GM18951 (cell line): Measurements from ENCODE around the gene BHLHE23.

ENCODE experiments used
- POLR2A ChIP-seq: IDR thresholded peaks from 4 replicates; pipeline ENCODE4 v1.6.1; 2011; ENCODE audit warnings: mild to moderate bottlenecking; ENCODE audit not compliant: insufficient read length, insufficient read depth; ENCODE audit errors: extremely low read depth
- in situ Hi-C: fragments of 300-500 bp; cut with MboI; formaldehyde crosslinking; loops from one replicate; pipeline ENCODE4 v1.12.0; 2022; ENCODE audit warnings: low sequenced_read_pairs, mixed read lengths, inconsistent platforms; ENCODE audit not compliant: unreplicated experiment

BHLHE23 gene

DNA sequence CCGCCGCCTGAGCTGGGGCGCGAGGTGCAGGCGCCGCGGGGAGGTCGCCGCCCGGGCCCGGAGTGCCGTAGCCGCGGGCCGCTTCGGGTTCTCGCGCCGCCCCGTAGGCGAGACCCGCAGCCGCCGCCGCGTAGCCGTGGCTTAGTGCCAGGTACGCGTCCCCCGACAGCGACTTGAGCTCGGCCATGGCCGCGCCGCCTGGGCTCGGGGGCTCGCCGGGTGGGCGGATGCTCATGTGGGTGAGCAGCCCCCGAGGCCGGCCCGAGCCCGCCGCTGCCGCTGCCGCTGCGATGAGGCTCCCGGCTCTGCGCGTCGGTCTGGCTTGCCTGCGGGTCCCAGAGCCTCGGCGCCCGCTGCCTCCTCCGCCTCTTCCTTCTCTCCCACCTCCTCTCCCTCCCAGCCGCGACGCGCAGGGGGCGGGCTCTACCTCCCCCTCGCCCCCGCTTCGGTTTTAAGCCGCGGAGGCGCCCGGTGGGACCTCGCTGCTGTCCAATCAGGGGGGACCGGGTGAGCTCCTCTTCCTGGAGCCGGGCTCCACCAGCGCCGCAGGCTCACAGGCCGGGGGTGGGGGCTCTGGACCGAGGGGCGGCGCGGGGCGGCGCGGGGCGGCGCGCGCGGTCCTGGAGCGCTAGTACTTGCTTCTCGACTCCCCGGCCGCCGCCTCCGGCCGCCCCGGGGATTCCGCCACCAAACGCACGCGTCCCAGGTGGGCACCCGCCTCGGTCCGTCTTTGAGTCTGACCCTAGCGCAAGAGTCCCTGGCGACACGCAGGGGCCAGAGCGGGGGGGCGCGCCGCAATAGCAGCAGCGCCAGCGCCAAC, at the start of gene BHLHE23:
Gene BHLHE23, minus strand, starts transcription at position 425 of the 820 bp plus-strand sequence. Its CDS starts 190 bp downstream, at position 235.
- in situ Hi-C loops = no loop called here
- TF ChIP-seq POLR2A = no peak

DNA sequence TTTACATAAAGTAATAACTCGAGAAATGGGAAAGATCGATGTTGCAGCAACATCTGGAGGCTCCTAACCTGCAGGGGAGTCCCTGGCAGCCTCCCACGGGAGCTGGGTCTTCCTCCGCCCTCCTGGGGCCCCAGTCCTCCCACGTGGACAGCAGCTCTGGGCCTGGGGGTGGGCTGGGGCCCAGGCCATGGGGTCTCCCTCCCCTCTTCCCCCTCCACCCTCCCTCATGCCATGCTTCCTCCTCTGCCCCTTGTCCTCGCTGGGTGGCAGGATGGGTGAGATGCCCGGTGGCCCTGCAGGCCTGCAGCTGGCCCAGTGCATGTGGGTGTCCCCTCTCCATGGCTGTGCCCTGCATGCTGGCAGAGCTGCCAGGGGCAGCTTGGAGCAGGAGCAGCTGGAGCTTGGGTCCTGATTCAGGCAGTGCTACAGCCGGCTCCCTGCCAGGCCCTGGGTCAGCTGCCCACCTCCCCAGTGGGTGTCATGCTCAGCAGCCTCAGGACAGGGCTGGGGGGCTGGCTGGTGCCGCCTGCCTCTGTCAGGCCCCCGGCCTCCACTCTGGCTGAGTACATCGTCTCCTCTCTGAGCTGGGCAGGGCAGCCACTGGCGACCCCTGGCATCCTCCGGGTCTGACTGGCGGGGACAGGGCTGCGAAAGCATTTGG, 48.9 kb upstream of the BHLHE23 start:
- no peak for TF ChIP-seq POLR2A
- in situ Hi-C loops = no loop called here

- TF ChIP-seq POLR2A = no peak
- in situ Hi-C loops = no loop called here
These were observed 48.0 kb upstream of the BHLHE23 start for GRCh38 chr20:63054681-63055240.

DNA sequence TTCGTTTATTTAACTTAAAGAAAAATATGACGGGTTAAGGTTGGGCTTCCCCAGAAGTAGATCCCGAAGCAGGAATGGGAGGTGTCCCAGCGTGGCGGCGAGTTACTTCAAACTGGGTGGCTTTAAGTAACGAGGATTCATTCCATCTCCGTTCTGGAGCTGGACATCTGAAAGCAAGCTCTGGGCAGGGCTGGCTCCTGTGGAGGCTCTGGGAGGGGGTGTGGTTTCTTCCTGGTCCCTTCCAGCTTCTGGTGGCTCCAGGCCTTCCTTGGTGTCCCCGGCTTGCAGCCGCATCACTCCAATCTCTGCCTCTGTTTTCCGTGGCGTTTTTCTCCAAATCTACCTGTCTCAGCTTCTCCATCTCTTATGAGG, 47.3 kb upstream of the BHLHE23 start:
- TF ChIP-seq POLR2A = no peak
- in situ Hi-C loops = no loop called here

- in situ Hi-C loops = no loop called here
These were observed 46.8 kb upstream of the BHLHE23 start for GRCh38 chr20:63053432-63054102.

GRCh38 chr20:63052571-63053431, 46.0 kb upstream of the BHLHE23 start:
- no peak for TF ChIP-seq POLR2A

More at GRCh38 chr20:63053432-63054102, 46.8 kb upstream of the BHLHE23 start:
- no peak for TF ChIP-seq POLR2A

DNA sequence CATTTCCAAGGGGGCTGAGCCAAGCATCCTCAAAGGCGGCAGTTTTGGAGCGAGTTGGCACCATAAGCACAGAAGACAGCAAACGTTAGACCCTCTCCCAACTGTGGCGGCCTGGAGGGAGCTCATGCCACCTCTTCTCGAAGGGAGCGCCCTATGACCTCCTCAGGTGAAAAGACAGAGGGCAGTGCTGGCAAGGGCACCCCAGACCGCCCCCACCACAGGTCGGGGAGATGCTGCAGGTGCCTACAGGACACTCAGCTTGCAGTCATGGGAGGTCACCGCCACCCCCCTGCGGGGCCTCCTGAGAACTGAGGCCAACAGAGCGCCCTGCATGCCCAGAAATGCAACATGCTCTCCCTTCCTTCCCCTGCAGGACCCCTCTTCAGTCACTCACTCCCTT, 45.1 kb upstream of the BHLHE23 start:
- no peak for TF ChIP-seq POLR2A
- in situ Hi-C loops = no loop called here

More at GRCh38 chr20:63052571-63053431, 46.0 kb upstream of the BHLHE23 start:
- in situ Hi-C loops = no loop called here

- in situ Hi-C loops = no loop called here
- no peak for TF ChIP-seq POLR2A
These were observed 44.6 kb upstream of the BHLHE23 start for GRCh38 chr20:63051186-63051860.

DNA sequence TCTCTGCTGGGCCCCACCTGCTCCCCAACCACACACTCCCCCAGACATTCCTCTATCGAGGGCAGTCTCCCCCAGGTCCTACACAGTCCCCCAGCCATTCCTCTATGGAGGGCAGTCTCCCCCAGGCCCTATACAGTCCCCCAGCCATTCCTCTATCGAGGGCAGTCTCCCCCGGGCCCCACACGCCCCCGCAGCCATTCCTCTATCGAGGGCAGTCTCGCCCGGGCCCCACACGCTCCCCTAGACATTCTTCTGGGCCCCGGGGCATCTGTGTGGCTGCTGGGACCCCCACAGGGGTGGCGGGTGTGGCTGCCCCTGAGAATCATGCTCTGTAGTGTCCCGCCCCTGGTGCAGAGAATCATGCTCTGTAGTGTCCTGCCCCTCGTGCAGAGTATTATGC, 43.6 kb upstream of the BHLHE23 start:
- in situ Hi-C loops = no loop called here

GRCh38 chr20:63049561-63050221, 42.9 kb upstream of the BHLHE23 start:
- TF ChIP-seq POLR2A = no peak
- in situ Hi-C loops = no loop called here

More for the DNA sequence above, 43.6 kb upstream of the BHLHE23 start:
- no peak for TF ChIP-seq POLR2A

- TF ChIP-seq POLR2A = no peak
- in situ Hi-C loops = no loop called here
These were observed 42.4 kb upstream of the BHLHE23 start for GRCh38 chr20:63049191-63049518.

- no peak for TF ChIP-seq POLR2A
- in situ Hi-C loops = no loop called here
These were observed 41.9 kb upstream of the BHLHE23 start for GRCh38 chr20:63048516-63049190.
